Stimulated activated CD4-positive, alpha-beta T cell treated with anti-CD3 and anti-CD28 coated beads, Interleukin-4, amount 100 ng/mL, for 1 hour (primary cell): ENCODE measurements around the gene ATAD3C.
"Not testable (repeated sequence)": the region's sequence is repeated elsewhere in the genome, so short reads cannot be mapped to it uniquely, and the experiment has no call there.

Source experiments
- DNase-seq: peaks from one replicate; pipeline ENCODE4 v3.0.0-alpha.2; 2020

Gene ATAD3C

DNA sequence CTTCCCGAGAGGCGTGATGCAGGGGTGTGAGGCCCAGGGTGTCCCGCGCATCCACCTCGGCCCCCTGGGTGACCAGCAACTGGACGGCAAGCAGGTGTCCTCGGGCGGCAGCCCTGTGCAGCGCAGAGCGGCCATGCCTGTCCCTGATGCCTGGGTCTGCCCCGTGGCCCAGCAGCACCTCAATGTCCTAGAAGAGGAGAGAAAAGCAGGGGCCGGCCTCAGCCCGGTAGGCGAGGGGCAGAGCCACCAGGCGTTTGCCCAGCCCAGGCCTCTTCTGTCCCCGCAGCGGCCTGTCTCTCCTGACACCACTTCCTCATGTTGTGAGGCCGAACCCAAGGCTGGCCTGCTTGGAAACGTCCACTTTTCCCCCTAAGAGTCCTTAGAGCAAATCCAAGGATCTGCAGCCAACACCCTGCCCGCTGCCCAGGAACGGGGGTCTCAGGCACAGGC lies 30.1 kb upstream of the ATAD3C start:
- DNase-seq = no peak

DNA sequence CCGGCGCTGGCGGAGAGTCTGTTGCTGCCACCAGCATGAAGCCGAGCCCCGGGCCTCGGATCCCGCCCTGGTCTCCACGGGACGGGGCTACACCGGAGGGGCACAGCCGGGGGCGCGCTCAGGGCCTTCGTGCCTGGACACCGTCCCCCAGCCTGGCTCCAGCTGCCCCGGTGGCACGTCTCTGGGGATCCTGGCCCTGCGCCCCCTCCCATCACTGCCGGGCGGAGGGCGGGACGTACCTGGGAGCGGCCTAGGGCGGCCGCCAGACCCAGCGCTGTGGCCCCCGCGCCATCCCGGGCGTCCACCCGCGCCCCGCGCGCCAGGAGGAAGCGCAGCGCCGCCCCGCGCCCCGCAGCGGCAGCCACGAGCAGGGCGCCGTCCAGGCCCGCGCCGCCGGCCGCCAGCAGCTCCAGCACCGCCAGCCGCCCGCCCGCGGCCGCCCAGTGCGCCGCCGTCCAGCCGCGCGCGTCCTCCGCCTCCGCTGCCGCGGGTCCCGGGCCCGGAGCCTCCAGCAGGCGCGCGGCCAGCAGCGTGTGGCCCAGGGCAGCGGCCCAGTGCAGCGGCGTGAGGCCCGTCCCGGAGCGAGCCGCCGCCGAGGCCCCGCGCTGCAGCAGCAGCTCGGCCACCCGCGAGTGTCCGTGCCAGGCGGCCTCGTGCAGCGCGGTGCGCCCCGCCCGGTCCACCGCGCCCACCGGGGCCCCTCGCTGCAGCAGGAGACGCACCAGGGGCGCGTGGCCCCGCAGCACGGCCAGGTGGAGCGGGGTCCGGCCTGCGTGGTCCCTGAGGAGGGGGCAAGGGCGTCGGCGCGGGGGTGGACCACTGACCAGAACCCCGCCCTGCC lies 29.5 kb upstream of the ATAD3C start:
- DNase-seq = no peak

DNA sequence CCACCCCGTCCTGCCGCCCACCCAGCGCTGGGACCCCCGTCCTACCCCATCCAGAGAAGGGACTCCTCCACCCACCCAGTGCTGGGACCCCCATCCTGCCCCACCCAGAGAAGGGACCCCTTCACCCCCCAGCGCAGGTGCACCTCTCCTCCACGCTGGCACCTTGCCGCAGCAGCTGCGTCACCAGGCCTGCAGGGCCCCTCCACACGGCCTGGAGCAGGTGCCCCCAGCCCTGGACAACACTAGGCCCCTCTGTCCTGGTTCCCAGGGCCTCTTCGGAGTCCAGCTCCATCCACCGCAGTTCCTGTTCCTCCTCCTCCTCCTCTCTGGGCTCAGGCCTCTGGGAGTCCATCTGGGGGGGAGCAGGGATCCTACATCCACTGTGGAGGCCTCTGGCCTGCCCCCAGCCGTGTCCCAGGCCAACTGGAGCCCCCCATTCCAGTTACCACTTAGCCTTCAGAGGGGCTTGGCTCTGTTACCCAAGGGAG lies 28.8 kb upstream of the ATAD3C start:
- DNase-seq = no peak

DNA sequence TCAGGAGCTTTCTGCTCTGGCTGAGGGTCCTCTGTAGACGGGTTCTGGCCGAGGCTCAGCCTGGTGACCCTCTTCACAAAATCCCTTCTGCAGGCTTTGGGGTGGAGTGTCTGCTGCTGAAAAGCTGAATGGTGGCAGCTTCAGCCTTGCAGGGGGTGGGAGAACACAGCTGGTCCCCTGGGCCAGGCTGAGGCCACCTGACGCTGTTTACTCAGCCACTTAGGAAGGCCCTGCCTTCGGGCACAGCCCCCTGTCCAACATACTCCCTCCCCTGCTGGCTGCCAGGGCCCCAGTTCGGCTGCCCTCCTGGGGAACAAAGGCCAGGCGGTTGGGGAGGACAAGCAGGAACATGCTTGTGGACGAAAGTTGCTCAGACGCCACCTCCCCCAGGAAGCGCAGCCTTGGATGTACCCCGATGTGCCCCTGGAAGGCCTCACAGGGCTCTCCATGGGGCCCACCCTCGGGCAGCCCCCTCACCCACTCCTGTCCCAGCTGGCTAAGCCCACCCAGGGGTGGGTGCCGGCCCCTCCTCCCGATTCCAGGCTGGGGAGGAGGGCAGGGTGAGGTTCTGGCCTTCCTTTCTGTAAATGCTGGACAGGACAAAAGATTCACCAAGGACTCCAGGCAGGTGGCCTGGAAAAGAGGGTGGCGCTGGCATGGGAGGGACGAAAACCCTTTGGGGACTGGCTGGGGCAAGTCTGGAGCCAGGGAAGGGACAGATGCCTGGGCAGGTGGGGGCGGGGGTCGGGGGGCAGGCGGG lies 28.2 kb upstream of the ATAD3C start, which contains the start of gene ANKRD65:
Gene ANKRD65, minus strand, starts transcription at position 130 of the 760 bp plus-strand sequence. CDS start 271 bp downstream, outside the sequence.
- DNase-seq = no peak

DNA sequence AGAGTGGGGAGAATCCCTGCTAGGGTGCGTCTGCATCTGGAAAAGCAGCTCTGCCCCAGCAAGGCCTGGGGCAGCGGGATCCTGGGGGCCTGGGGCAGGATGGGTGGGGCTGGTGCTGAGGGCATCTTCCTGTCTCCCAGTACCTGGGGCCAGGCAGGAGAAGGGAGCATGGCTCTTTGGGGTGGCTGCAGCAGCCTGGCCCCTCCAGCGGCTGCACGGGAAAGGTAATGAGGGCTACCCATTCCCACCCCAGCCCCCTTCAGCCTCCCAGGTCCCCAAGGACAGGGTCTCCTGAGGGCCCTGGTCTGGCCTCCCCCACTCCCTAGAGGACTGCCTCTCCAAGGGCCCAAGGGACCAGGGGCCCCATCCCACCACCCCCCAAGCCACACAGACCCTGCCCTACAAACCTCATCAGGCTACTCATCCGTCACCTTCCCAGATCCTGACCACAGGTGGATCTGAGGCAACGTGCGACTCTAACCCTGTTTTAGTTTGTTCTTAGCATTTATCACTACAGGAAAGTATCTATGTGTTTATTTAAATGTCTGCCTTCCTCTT lies 27.5 kb upstream of the ATAD3C start:
- DNase-seq = no peak

DNA sequence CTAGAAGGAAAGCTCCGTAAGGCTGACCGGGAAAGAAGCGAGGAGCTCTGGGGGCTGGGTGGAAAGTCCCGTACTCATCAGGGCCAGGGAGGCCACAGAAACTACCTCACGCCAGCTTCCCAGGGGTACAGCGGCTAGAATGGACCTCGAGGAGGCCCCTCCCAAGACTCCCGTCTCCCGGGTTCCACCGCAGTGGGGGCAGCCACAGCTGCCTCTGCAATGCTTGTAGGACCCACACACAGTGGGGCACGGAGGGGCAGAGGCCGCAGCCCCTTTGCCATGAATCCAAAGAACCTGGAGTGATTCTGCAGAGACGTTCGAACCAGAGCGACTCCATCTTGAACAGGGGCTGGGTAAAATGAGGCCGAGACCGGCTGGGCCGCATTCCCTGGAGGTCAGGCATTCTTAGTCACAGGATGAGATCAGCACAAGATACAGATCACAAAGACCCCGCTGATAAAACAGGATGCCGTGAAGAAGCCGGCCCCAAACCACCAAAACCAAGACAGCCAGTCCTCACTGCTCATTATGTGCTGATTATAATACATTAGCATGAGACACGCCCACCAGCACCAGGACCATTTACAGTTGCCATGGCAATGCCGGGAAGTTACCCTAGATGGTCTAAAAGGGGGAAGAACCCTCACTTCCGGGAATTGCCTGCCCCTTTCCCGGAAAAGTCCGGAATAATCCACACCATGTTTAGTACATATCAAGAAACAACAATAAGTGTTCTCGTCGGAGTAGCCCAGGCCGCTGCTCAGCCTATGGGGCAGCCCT lies 26.8 kb upstream of the ATAD3C start:
- DNase-seq = no peak

DNA sequence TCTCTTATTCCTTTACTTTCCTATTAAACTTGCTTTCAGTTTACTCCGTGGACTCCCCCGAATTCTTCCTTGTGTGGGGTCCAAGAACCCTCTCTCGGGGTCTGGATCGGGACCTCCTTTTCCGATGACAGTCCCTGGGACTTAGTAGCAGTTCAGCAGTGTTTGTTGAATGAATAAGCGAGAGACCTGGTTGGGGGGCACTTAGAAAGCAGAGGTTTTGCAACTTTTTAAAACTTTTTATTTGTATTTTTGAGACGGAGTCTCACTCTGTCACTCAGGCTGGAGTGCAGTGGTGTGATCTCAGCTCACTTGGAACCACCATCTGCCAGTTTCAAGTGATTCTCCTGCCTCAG lies 26.3 kb upstream of the ATAD3C start:
- DNase-seq = no peak

DNA sequence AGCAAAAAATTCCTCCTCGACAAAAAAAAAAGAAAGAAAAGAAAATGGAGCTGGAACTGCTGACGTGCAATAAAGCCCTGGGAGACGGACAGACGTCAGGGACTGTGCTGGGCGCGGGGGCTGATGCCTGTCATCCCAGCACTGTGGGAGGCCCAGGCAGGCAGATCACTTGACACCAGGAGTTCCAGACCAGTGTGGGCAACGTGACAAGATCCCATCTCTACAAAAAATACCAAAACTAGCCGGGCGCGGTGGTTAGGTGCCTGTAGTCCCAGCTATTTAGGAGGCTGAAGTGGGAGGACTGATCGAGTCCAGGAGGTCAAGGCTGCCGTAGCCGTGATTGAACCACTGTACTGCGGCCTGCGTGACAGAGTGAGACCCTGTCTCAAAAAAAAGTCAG lies 24.8 kb upstream of the ATAD3C start:
- DNase-seq = no peak

DNA sequence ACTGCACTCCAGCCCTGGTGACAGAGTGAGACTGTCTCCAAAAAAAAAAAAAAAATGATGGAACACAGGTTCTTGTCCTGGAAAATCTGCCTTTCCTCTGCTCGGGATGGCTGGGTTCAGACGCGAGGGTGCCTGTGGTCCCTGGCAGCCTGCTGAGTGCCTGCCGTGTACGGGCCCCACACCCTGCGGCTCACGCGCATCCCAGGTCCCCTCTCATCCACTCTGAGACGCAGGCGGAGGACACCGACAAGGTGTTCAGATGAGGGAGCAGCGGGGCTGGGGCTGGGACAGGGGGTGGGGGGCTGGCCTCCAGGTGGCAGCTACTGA lies 24.1 kb upstream of the ATAD3C start:
- DNase-seq = no peak

DNA sequence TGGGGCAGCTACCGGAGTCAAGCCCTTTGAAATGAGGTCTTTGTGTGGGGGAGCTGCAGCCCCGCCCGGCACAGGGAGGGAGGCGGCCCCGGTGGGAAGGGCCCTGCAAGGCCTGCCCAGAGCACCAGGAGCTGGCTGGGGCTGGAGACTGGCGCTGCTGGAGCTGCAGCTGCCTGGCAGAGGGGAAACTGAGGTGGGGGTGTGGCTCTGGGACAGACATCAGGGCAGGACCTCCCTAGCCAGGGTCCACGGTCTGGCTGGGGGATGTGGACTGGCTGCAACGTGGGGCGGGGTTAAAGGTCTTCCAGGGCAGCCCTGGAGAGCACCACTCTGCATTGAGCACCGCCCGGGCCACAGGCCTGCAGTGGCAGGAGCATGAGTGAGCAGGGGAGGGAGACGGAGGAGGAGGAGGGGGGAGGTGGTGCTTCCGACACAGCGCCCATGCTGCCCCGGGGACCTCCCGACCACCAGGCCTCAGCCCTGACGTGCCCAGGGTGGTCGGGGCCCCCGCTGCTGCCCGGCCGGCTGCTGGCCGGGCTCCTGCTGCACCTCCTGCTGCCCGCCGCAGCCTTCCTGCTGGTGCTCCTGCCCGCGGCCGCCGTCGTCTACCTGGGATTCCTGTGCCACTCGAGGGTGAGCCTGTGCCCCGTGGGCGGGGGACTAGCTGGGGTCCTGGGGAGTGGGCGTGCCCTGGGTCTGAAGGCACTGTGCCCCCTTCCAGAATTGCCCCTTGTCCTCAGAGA lies 23.6 kb upstream of the ATAD3C start:
- no peak for DNase-seq

DNA sequence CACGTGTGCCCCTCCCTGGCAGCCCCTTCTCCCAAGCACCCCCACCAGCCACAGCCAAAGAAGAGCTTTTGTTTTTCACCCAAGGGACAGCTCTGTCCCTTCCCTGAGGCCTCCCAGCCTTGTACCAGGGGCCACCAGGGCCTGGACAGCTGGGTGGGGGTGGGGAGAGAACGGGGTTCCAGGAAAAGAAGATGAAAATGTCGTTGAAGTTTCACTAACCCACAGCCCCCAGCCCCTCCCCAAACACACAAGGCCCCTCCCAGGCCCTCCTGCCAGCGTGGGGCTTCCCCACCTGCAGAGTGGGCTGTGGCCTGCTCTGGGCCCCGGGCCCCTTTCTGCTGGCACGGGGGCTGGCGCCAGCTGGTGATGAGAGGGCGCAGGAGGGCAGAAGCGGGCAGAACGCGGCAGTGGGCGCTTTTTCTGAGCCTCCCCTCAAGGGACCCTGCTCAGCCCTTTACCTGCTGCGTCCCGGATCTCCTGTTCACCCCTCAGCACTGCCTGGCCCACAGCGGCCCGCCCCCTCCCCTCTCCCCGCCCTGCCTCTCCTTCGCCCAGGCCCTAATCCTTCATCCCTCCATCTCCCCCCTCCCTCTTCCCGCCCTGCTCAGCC lies 22.9 kb upstream of the ATAD3C start:
- DNase-seq = no peak

DNA sequence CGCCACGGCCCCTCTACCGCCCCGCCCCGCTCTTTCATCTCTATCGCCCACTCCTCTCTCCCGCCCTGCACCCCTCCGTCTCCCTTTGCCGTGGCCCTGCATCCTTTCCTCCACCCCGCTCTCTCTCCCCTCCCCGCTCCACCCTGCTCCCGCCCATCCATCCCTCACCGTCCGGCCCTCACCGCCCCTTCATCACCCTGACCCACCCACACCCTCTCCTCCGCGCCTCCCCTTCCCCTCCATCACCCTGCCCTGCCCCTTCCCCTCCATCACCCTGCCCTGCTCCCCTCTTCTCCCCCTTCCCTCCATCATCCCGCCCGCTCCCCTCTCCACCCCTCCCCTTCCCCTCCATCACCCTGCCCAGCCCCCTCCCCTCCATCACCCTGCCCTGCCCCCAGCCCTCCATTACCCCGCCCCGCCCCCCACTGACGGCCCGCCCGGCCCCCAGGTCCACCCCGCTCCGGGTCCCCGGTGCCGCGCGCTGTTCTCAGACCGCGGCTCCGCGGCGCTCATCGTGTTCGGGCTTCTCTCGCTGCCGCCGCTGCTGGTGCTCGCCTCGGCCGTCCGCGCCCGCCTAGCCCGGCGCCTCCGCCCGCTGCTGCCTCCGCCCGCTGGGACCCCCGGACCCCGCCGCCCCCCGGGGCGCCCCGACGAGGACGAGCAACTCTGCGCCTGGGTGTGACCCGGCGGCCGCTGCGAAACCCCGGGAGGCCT lies 22.2 kb upstream of the ATAD3C start:
- no peak for DNase-seq

DNA sequence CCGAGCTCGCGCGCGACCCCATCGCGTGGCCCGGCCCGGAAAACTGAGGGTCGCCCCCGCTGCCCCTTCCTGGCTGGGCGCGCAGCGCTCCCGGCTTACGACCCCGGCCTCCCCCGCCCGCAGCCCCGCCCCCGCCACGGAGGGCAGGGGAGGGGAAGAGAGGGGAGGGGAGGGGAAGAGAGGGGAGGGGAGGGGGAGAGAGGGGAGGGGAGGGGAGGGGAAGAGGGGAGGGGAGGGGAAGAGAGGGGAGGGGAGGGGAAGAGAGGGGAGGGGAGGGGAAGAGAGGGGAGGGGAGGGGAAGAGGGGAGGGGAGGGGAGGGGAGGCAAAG lies 21.7 kb upstream of the ATAD3C start:
- DNase-seq = no peak

DNA sequence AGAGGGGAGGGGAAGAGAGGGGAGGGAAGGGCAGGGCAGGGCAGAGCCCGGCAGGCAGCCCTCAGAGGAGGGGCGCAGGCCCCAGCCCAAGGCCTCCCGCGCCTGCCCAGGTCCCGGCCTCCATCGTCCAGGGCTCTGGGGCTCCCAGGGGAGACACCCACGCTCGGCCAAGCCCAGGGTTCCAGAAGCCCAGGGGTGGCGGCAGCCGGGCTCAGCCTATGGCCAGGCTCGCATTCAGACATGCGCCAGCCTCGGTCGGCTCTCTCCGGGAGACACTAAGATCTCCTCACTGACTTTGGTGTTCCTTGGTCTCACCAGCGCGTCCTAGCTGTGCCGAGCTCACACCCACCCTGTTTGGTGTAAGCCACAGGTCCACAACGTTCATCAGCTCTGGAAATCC lies 21.3 kb upstream of the ATAD3C start:
- no peak for DNase-seq

DNA sequence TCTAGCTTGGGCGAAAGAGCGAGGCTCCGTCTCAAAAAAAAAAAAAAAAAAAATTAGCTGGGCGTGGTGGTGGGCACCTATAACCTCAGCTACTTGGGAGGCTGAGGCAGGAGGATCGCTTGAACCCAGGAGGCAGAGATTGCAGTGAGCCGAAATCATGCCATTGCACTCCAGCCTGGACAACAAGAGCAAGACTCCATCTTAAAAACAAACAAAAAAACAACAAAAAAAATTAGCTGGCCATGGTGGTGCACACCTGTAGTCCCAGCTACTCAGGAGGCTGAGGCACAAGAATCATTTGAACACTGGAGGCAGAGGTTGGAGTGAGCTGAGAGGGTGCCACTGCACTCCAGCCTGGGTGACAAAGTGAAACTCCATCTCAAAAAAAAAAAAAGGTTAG lies 20.5 kb upstream of the ATAD3C start:
- not testable (repeated sequence) for DNase-seq

DNA sequence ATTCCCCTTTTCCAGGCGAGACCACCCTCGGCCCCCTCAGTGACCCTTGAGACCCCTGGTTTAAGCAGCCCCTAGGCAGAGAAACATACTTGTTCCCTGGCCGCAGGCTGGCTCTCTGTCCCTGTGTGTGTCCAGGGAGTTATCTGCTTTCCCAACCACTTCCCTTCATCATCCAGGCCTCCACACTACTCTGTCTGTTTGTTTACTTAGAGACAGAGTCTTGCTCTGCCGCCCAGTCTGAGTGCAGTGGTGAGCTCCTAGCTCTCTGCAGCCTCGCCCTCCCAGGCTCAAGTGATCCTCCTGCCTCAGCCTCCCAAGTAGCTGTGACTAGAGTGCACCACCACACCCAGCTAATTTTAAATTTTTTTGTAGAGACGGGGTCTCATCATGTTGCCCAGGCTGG lies 19.8 kb upstream of the ATAD3C start:
- no peak for DNase-seq

DNA sequence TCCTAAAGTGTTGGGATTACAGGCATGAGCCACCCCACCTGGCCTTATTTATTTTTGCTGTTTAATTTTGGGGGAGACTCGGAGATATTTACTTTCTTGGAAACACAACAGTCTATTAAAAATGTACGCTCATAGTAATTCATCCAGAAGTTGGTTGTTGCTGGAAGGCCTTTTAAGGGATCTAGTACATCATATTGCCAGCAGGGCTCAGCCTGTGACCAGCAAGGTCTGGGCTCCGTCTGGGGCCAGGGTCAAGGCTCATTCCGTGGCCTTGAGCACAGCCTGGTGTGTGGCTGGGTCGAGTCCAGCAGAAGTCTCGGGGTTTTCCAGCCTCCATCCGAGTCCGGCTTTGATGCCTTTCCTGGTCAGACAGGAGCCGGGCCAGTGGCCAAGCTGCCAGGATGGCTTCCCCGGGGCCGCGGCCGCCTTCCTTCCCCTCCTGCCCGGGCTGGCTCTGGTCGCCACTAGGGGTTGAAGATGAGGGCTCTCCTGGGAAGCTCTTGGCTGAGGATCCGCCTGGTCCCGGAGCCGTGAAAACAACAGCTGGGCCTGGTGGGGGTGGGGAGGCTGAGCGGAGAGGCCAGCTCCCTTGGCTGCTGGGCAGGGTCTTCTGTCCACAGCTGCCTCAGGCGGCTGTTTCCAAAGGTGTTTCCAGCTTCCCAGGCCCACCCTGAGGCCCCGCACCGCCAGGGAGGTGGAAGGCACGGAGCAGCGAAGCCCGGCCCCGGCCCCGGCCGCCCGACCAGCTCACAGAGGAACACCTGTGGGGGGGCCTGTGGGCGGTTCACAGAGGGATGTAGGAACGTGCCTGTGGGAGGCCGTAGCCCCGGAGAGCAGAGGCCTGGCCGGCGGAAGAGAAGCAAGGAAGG lies 19.1 kb upstream of the ATAD3C start:
- DNase-seq = no peak

DNA sequence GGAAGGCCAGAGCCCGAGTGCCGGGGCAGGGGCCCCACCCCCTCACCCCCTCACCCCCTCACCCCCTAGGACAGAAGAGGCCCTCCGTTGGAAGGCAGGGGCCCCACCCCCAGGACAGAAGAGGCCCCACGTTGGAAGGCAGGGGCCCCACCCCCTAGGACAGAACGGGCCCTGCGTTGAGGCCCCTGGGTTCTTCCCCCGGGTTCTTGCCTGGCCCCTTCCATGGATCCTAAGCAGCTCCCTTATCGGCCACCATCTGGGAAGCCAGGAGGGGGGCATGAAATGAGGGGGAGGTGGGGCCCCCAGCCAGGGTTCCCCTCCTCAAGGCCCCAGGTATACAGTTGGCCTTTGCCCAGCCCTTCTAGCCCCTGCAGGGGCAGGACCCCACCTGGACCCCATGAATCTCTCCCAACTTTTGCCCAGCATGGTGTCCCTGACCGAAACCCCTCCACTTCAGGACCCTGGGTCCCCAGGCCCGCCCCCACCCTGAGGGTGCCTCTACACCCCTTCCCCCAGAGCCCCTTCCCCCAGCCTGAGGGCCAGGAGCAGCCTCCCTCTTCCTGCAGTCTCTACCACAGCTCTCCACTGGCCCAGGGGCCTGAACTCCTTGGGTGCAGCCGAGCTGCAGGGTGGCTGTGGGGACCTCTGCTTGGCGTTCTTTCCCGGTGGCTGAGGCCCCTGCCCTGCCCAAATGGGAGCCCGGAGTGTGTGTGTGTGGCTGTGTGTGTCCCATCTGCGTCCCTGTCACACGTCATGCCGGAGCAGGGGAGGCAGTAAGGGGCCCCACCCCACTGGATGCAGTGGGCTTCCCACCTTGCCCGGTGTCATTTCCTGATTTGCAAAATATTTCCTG lies 18.3 kb upstream of the ATAD3C start:
- no peak for DNase-seq

DNA sequence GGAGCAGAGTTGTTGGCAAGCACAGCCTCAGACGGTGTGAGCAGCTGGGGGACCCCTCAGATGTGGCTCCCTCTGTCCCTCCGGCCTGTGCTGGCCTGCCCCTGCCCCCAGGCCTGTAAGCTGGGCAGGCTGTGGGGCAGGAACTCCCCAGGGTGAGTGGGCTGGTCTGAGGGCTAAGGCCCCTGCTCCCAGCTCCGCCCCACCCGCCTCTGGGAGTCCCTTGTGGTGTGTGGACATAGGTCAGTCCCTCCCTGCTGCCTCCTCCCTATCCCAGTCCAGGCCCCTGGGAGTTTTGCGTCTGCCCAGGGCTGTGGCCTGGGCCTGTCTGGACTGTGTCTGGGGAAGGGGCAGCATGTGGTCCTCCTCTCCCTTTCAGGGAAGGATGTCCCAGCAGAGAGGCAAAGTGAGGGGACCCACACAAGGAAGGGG lies 17.6 kb upstream of the ATAD3C start:
- DNase-seq = no peak
